ENCODE measurements around the gene NUP210L. TPM values are rescaled to one million over a fixed set of nuclear protein-coding genes. Genes with fewer than 3 reads are reported as not detected.

Gene NUP210L
- total and polyA plus RNA-seq, 9 of the 15 experiments (the other 6 are each of a cell fraction or from before 2014, with no cell fraction given): 0.01 to 0.04 TPM; not detected in 7

DNA sequence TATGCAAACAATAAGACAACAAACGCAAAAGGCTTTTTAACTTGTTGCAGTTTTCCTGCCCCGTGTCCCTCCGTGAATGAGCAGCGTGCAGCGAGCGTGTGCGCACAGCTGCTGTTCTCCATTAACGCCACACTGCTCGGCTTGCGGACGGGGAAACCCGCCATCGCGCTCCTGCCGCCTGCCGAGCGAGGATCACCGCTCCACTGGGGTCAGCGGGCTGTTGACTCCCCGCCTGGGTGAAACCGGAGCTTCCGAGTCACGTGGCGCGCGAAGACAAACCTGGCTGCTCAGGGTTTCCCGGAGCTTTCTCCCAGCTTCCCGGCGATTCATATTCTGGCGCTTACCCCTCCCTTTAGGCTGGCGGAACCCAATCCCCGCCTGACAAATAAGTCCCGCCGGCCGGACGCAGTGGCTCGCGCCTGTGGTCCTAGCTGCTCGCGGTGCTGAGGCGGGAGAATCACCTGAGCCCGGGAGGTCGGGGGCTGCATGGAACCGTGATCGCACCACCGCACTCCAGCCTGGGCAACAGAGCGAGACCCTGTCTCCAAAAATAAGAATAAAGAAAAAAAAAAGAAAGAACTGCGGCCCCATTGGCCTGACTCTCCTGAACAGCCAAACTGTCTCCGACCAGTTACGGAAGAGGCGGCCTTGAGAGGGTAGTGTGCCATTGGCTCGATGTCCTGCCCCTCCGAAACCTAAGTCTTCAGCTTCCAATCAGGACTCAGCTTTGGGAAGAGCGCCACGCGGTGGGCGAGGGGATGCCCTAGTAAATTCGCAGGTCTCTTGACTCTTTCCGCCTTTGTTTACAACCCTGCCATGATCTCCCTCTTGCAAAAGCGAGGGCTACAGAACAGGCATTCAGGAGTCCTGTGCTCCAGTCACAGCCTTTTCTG, 187.5 kb downstream of the NUP210L start, which contains the start of gene CREB3L4 (continued):
- TF ChIP-seq PTTG1 (tag; IDR thresholded peaks at IDR 0.05; ENCODE audit: low read depth): no peak
- no peak for TF ChIP-seq ZKSCAN8 (CRISPR knock-in tag; IDR thresholded peaks at IDR 0.05)
- no peak for TF ChIP-seq HEY1 (CRISPR knock-in tag; IDR thresholded peaks at IDR 0.05; ENCODE audit: borderline replicate concordance)
- TF ChIP-seq ZBTB26 (CRISPR knock-in tag; IDR thresholded peaks at IDR 0.05): no peak
- no peak for TF ChIP-seq MYBL2 (IDR thresholded peaks at IDR 0.05; ENCODE audit: low read depth)
- TF ChIP-seq MYBL2 (CRISPR knock-in tag; IDR thresholded peaks at IDR 0.05; ENCODE audit: borderline replicate concordance): no peak
- TF ChIP-seq, protein P1, sequence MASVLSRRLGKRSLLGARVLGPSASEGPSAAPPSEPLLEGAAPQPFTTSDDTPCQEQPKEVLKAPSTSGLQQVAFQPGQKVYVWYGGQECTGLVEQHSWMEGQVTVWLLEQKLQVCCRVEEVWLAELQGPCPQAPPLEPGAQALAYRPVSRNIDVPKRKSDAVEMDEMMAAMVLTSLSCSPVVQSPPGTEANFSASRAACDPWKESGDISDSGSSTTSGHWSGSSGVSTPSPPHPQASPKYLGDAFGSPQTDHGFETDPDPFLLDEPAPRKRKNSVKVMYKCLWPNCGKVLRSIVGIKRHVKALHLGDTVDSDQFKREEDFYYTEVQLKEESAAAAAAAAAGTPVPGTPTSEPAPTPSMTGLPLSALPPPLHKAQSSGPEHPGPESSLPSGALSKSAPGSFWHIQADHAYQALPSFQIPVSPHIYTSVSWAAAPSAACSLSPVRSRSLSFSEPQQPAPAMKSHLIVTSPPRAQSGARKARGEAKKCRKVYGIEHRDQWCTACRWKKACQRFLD (CRISPR knock-in tag; IDR thresholded peaks at IDR 0.05): peak; percentile 59; the same call in 1 of the 2 replicates
- TF ChIP-seq SREBF2 (CRISPR knock-in tag; IDR thresholded peaks at IDR 0.05): no peak
- TF ChIP-seq NFE2L1 (tag; IDR thresholded peaks at IDR 0.05; ENCODE audit: borderline replicate concordance, low read depth): no peak
- TF ChIP-seq TSC22D4 (tag; IDR thresholded peaks at IDR 0.05): no peak
- no peak for TF ChIP-seq ZNF699 (CRISPR knock-in tag; IDR thresholded peaks at IDR 0.05; ENCODE audit: insufficient replicate concordance)
- TF ChIP-seq, protein P2, sequence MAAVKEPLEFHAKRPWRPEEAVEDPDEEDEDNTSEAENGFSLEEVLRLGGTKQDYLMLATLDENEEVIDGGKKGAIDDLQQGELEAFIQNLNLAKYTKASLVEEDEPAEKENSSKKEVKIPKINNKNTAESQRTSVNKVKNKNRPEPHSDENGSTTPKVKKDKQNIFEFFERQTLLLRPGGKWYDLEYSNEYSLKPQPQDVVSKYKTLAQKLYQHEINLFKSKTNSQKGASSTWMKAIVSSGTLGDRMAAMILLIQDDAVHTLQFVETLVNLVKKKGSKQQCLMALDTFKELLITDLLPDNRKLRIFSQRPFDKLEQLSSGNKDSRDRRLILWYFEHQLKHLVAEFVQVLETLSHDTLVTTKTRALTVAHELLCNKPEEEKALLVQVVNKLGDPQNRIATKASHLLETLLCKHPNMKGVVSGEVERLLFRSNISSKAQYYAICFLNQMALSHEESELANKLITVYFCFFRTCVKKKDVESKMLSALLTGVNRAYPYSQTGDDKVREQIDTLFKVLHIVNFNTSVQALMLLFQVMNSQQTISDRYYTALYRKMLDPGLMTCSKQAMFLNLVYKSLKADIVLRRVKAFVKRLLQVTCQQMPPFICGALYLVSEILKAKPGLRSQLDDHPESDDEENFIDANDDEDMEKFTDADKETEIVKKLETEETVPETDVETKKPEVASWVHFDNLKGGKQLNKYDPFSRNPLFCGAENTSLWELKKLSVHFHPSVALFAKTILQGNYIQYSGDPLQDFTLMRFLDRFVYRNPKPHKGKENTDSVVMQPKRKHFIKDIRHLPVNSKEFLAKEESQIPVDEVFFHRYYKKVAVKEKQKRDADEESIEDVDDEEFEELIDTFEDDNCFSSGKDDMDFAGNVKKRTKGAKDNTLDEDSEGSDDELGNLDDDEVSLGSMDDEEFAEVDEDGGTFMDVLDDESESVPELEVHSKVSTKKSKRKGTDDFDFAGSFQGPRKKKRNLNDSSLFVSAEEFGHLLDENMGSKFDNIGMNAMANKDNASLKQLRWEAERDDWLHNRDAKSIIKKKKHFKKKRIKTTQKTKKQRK (IDR thresholded peaks at IDR 0.05; ENCODE audit: borderline replicate concordance, low read depth, low read length): peak; percentile 59; the same call in 1 of the 2 replicates
- no peak for TF ChIP-seq TFAM (CRISPR knock-in tag; conservative IDR thresholded peaks at IDR 0.05)
- TF ChIP-seq, protein P3, sequence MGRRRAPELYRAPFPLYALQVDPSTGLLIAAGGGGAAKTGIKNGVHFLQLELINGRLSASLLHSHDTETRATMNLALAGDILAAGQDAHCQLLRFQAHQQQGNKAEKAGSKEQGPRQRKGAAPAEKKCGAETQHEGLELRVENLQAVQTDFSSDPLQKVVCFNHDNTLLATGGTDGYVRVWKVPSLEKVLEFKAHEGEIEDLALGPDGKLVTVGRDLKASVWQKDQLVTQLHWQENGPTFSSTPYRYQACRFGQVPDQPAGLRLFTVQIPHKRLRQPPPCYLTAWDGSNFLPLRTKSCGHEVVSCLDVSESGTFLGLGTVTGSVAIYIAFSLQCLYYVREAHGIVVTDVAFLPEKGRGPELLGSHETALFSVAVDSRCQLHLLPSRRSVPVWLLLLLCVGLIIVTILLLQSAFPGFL (CRISPR knock-in tag; IDR thresholded peaks at IDR 0.05): no peak
- TF ChIP-seq JUN (IDR thresholded peaks at IDR 0.05; ENCODE audit: borderline replicate concordance, low read depth, low read length): peak; percentile 60
- no peak; the same call in 1 of the 2 replicates for TF ChIP-seq JUN (CRISPR knock-in tag; IDR thresholded peaks at IDR 0.05; ENCODE audit: borderline replicate concordance)
- peak; percentile 32; the same call in 1 of the 2 replicates for TF ChIP-seq RNF2 (IDR thresholded peaks at IDR 0.05)
- TF ChIP-seq, protein P4, sequence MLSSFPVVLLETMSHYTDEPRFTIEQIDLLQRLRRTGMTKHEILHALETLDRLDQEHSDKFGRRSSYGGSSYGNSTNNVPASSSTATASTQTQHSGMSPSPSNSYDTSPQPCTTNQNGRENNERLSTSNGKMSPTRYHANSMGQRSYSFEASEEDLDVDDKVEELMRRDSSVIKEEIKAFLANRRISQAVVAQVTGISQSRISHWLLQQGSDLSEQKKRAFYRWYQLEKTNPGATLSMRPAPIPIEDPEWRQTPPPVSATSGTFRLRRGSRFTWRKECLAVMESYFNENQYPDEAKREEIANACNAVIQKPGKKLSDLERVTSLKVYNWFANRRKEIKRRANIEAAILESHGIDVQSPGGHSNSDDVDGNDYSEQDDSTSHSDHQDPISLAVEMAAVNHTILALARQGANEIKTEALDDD (IDR thresholded peaks at IDR 0.05): no peak

Data from K562 (cell line).